Nucleus accumbens (tissue), 56 donors: Measurements from ENCODE around the gene FAM20C.

ENCODE experiments used
- DNase-seq, 56 donors: peaks; one replicate each; lab custom pipeline; 2025; lab: John Stamatoyannopoulos, UW

Gene FAM20C

GRCh38 chr7:188727-189500 is 3.5 kb upstream of the FAM20C start:
- no peak for DNase-seq

GRCh38 chr7:189719-190118 is 2.7 kb upstream of the FAM20C start:
- no peak for DNase-seq

- DNase-seq, result no peak
Observed at GRCh38 chr7:190196-190595, 2.2 kb upstream of the FAM20C start.

GRCh38 chr7:191105-191980 is 1.0 kb upstream of the FAM20C start:
- DNase-seq, result peak in 22 of 56 donors; percentile 45 to 78 (median 59)

- DNase-seq, result peak in 3 of 56 donors; percentile 24 to 47 (median 31)
Observed at GRCh38 chr7:192701-193480, 520 bp downstream of the FAM20C start.

- peak in 14 of 56 donors; percentile 12 to 54 (median 35) for DNase-seq
Observed at GRCh38 chr7:193481-194251, 1.3 kb downstream of the FAM20C start.

GRCh38 chr7:194252-195009 is 2.1 kb downstream of the FAM20C start:
- peak in 1 of 56 donors; percentile 39 for DNase-seq

- no peak for DNase-seq
Observed at GRCh38 chr7:195010-195829, 2.8 kb downstream of the FAM20C start.

- DNase-seq, result no peak
Observed at GRCh38 chr7:195830-196128, 3.4 kb downstream of the FAM20C start.

GRCh38 chr7:196283-196682 is 3.9 kb downstream of the FAM20C start:
- no peak for DNase-seq

- no peak for DNase-seq
Observed at GRCh38 chr7:196778-197321, 4.5 kb downstream of the FAM20C start.

- no peak for DNase-seq
Observed at GRCh38 chr7:197413-198335, 5.3 kb downstream of the FAM20C start.

- DNase-seq, result no peak
Observed at GRCh38 chr7:199483-200249, 7.3 kb downstream of the FAM20C start.

- no peak for DNase-seq
Observed at GRCh38 chr7:200290-200689, 7.9 kb downstream of the FAM20C start.

- no peak for DNase-seq
Observed at GRCh38 chr7:200704-201103, 8.3 kb downstream of the FAM20C start.

- no peak for DNase-seq
Observed at GRCh38 chr7:204326-204725, 12.0 kb downstream of the FAM20C start.
